ENCODE measurements around the gene USP3. TPM values are rescaled to one million over a fixed set of nuclear protein-coding genes. Genes with fewer than 3 reads are reported as not detected.

USP3 gene
- total and polyA plus RNA-seq, 9 of the 15 experiments (the other 6 are each of a cell fraction or from before 2014, with no cell fraction given), result 17.3 to 54.3 (median 34.8) TPM

- TF ChIP-seq AFF1 (IDR thresholded peaks at IDR 0.05; ENCODE audit: low read depth in 1 of 2, partially characterized antibody in 2 of 2) (peak in 1 of 2 experiments; percentile 28), ZC3H4 (CRISPR knock-in tag; IDR thresholded peaks at IDR 0.05; ENCODE audit: borderline replicate concordance) (no peak), SETDB1 (IDR thresholded peaks at IDR 0.05; ENCODE audit: low read length) (no peak), ETV1 (tag; conservative IDR thresholded peaks at IDR 0.05; ENCODE audit: low read depth) (no peak), ZNF124 (CRISPR knock-in tag; IDR thresholded peaks at IDR 0.05) (no peak), ZFP30 (CRISPR knock-in tag; IDR thresholded peaks at IDR 0.05; ENCODE audit: borderline replicate concordance) (no peak), ZBTB5 (IDR thresholded peaks at IDR 0.05) (no peak), JUND (IDR thresholded peaks at IDR 0.05; ENCODE audit: borderline replicate concordance, low read depth, low read length) (no peak), JUND (tag; IDR thresholded peaks at IDR 0.05; ENCODE audit: borderline replicate concordance, low read depth, low read length) (0 out of 3 replicates have a peak, but pooled peaks have one; percentile 6)
Observed at GRCh38 chr15:63505842-63506222, 1.4 kb downstream of the USP3 start (continued).

All from K562 (cell line).